Measurements from ENCODE around the gene WNT10A. TPM values are rescaled to one million over a fixed set of nuclear protein-coding genes. Genes with fewer than 3 reads are reported as not detected.
A peak's percentile ranks its signal among the peaks of the same experiment; 100 is the strongest.

Gene WNT10A
- total RNA-seq, 1 donor: not detected

GRCh38 chr2:218883491-218884490 lies 3.1 kb downstream of the WNT10A start:
- no peak for TF ChIP-seq CTCF (IDR thresholded peaks at IDR 0.05; ENCODE audit: extremely low read depth, low read depth, low read length)
- H3K9me3 ChIP-seq (ENCODE audit: low read depth, low read length): no peaks in the 10 kb centered on the region
- H3K4me3 ChIP-seq (ENCODE audit: insufficient read depth, low read length): no peak overlapping the region
- no peaks in the 10 kb centered on the region for H4K20me1 ChIP-seq (ENCODE audit: insufficient read depth, low read length)
- no peak overlapping the region for H3K27ac ChIP-seq (ENCODE audit: low read depth, low read length)
- H3K79me2 ChIP-seq (ENCODE audit: insufficient read depth, low read length): no peaks in the 10 kb centered on the region
- peak overlapping the region; percentile 43 for H3K4me2 ChIP-seq (ENCODE audit: insufficient read depth, low read length)
- H3K27me3 ChIP-seq (ENCODE audit: insufficient read depth, low read length): peaks cover 72% of the 10 kb centered on the region
- no peaks in the 10 kb centered on the region for H3K4me1 ChIP-seq (ENCODE audit: insufficient read depth, low read length)
- peak; percentile 94 for DNase-seq (ENCODE audit: insufficient read length, low spot score, missing footprints)
- no peaks in the 10 kb centered on the region for H3K36me3 ChIP-seq (ENCODE audit: insufficient read depth, low read length)
- H2AFZ ChIP-seq (ENCODE audit: low read length): no peak overlapping the region

GRCh38 chr2:218884519-218884918 lies 3.9 kb downstream of the WNT10A start:
- Histone ChIP-seq H3K4me2 (ENCODE audit: insufficient read depth, low read length) (no peak overlapping the region), H3K36me3 (ENCODE audit: insufficient read depth, low read length) (no peaks in the 10 kb centered on the region), H3K4me3 (ENCODE audit: insufficient read depth, low read length) (no peak overlapping the region), H3K9me3 (ENCODE audit: low read depth, low read length) (no peaks in the 10 kb centered on the region), H3K27me3 (ENCODE audit: insufficient read depth, low read length) (peaks cover 67% of the 10 kb centered on the region), H4K20me1 (ENCODE audit: insufficient read depth, low read length) (no peaks in the 10 kb centered on the region), H3K79me2 (ENCODE audit: insufficient read depth, low read length) (no peaks in the 10 kb centered on the region), H3K27ac (ENCODE audit: low read depth, low read length) (no peak overlapping the region), H2AFZ (ENCODE audit: low read length) (no peak overlapping the region), H3K4me1 (ENCODE audit: insufficient read depth, low read length) (no peaks in the 10 kb centered on the region)
- peak; percentile 88 for DNase-seq (ENCODE audit: insufficient read length, low spot score, missing footprints)
- TF ChIP-seq CTCF (IDR thresholded peaks at IDR 0.05; ENCODE audit: extremely low read depth, low read depth, low read length): no peak

- no peaks in the 10 kb centered on the region for H3K79me2 ChIP-seq (ENCODE audit: insufficient read depth, low read length)
- H3K27me3 ChIP-seq (ENCODE audit: insufficient read depth, low read length): peaks cover 49% of the 10 kb centered on the region
- H2AFZ ChIP-seq (ENCODE audit: low read length): no peak overlapping the region
- no peak overlapping the region for H3K4me2 ChIP-seq (ENCODE audit: insufficient read depth, low read length)
- no peaks in the 10 kb centered on the region for H4K20me1 ChIP-seq (ENCODE audit: insufficient read depth, low read length)
- no peaks in the 10 kb centered on the region for H3K36me3 ChIP-seq (ENCODE audit: insufficient read depth, low read length)
- TF ChIP-seq CTCF (IDR thresholded peaks at IDR 0.05; ENCODE audit: extremely low read depth, low read depth, low read length): no peak
- H3K9me3 ChIP-seq (ENCODE audit: low read depth, low read length): no peaks in the 10 kb centered on the region
- H3K27ac ChIP-seq (ENCODE audit: low read depth, low read length): no peak overlapping the region
- no peaks in the 10 kb centered on the region for H3K4me1 ChIP-seq (ENCODE audit: insufficient read depth, low read length)
- DNase-seq (ENCODE audit: insufficient read length, low spot score, missing footprints): peak; percentile 78
- no peak overlapping the region for H3K4me3 ChIP-seq (ENCODE audit: insufficient read depth, low read length)
Measured at GRCh38 chr2:218885981-218886947, 5.6 kb downstream of the WNT10A start.

Measured in osteoblast (primary cell).